GM06990 (cell line): ENCODE measurements around the gene PLAAT3.
A peak's percentile ranks its signal among the peaks of the same experiment; 100 is the strongest.
"Not testable (repeated sequence)": the region's sequence is repeated elsewhere in the genome, so short reads cannot be mapped to it uniquely, and the experiment has no call there.

Source experiments
- DNase-seq: peaks from one replicate; pipeline ENCODE4 v3.0.0-alpha.2; 2011; ENCODE audit not compliant: insufficient read length; ENCODE audit errors: extremely low read depth
- H3K27me3 ChIP-seq: replicated peaks from 2 replicates; pipeline ENCODE4 v1.6.0; 2011; ENCODE audit warnings: low read length; ENCODE audit not compliant: control insufficient read depth, insufficient read depth
- H3K36me3 ChIP-seq: 2 replicates; pipeline ENCODE4 v1.5.1; 2011; ENCODE audit warnings: low read length; ENCODE audit not compliant: control insufficient read depth, insufficient read depth
- H3K4me3 ChIP-seq: replicated peaks from 2 replicates; pipeline ENCODE4 v1.5.1; 2011; ENCODE audit warnings: low read depth, mild to moderate bottlenecking, control low read depth, low read length
- TF ChIP-seq, protein P1 (sequence below): IDR thresholded peaks from 2 replicates; pipeline ENCODE4 v1.5.1; 2011; ENCODE audit warnings: low read length, control low read depth, mild to moderate bottlenecking, inconsistent platforms; ENCODE audit not compliant: insufficient read depth, poor library complexity, severe bottlenecking

PLAAT3 gene

DNA sequence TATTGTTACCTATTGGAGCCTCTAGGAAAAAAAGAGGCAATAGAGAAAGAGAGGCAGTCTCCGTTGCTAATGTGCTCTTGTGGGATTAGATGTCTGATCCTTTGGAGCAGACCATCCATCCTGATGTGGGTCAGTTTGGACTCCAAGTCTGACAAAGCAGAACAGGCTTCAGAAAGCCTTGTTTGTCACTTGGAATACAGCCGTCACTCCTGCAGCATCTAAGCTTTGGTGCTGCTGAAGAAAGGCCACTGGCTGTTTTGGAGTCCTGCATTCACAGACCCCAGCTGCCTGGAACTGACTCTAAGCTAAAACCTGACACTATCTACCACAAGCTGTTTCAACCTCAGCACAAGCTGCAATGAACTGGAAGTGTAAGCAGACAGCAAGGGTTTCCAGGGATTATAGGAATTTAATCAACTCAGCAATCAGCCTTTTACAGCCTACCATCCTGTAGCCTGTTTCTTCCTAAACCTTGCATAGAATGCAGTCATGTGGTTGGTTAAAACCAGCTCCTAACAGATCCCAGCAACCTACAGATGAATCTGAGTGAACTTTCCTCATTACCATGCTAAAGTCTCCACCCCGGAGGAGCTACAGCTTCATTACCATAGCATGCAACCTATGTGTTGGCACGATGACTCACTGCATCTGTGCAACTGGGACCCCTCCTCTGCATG is 81.3 kb downstream of the PLAAT3 start:
- no peaks in the 10 kb centered on the region for H3K36me3 ChIP-seq
- H3K27me3 ChIP-seq, result no peaks in the 10 kb centered on the region
- TF ChIP-seq, protein P1, sequence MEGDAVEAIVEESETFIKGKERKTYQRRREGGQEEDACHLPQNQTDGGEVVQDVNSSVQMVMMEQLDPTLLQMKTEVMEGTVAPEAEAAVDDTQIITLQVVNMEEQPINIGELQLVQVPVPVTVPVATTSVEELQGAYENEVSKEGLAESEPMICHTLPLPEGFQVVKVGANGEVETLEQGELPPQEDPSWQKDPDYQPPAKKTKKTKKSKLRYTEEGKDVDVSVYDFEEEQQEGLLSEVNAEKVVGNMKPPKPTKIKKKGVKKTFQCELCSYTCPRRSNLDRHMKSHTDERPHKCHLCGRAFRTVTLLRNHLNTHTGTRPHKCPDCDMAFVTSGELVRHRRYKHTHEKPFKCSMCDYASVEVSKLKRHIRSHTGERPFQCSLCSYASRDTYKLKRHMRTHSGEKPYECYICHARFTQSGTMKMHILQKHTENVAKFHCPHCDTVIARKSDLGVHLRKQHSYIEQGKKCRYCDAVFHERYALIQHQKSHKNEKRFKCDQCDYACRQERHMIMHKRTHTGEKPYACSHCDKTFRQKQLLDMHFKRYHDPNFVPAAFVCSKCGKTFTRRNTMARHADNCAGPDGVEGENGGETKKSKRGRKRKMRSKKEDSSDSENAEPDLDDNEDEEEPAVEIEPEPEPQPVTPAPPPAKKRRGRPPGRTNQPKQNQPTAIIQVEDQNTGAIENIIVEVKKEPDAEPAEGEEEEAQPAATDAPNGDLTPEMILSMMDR, result no peak
- H3K4me3 ChIP-seq, result no peak overlapping the region
- no peak for DNase-seq

GRCh38 chr11:63532117-63532516 is 82.1 kb downstream of the PLAAT3 start:
- DNase-seq, result no peak
- no peaks in the 10 kb centered on the region for H3K27me3 ChIP-seq
- TF ChIP-seq, protein P1, result no peak
- no peak overlapping the region for H3K4me3 ChIP-seq
- no peaks in the 10 kb centered on the region for H3K36me3 ChIP-seq

- DNase-seq, result peak; percentile 35
- H3K27me3 ChIP-seq, H3K4me3 ChIP-seq, H3K36me3 ChIP-seq: not testable (repeated sequence)
Observed at GRCh38 chr11:63531074-63531792, 83.0 kb downstream of the PLAAT3 start.

DNA sequence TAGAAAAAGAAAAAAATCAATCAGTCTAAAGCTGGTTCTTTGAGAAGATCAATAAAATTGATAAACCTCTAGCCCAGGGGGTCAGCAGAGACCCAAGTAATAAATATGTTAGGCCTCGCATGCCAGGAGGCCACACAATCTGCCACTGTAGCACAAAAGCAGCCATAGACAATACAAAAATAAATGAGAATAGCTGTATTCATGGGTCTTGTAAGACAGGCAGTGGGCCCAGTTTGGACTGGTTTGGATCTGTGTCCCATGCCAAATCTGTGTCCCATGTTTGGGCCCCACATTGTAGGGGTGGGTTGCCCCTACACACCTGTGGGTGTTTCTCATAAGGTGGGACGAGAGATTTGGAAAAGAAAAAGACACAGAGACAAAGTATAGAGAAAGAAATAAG is 84.2 kb downstream of the PLAAT3 start:
- DNase-seq, result no peak
- no peak overlapping the region for H3K4me3 ChIP-seq
- TF ChIP-seq, protein P1, result no peak
- H3K36me3 ChIP-seq, result no peaks in the 10 kb centered on the region
- H3K27me3 ChIP-seq, result no peaks in the 10 kb centered on the region

GRCh38 chr11:63529373-63529772 is 84.9 kb downstream of the PLAAT3 start:
- not testable (repeated sequence) for DNase-seq, H3K36me3 ChIP-seq, H3K27me3 ChIP-seq, H3K4me3 ChIP-seq

- not testable (repeated sequence) for DNase-seq, H3K36me3 ChIP-seq, H3K27me3 ChIP-seq, H3K4me3 ChIP-seq
Observed at GRCh38 chr11:63528729-63529278, 85.4 kb downstream of the PLAAT3 start.

GRCh38 chr11:63528156-63528555 is 86.1 kb downstream of the PLAAT3 start:
- not testable (repeated sequence) for H3K36me3 ChIP-seq, H3K27me3 ChIP-seq, H3K4me3 ChIP-seq, DNase-seq
